CD4-positive, alpha-beta T cell treated with Interleukin-6 at 100 ng/mL for 8 hours (primary cell): ENCODE data around the gene C5.
"Not testable (repeated sequence)": the region's sequence is repeated elsewhere in the genome, so short reads cannot be mapped to it uniquely, and the experiment has no call there.

ENCODE experiments used
- DNase-seq: peaks from one replicate; pipeline ENCODE4 v3.0.0-alpha.2; 2020; ENCODE audit warnings: mixed read lengths, low spot score

The C5 gene

DNA sequence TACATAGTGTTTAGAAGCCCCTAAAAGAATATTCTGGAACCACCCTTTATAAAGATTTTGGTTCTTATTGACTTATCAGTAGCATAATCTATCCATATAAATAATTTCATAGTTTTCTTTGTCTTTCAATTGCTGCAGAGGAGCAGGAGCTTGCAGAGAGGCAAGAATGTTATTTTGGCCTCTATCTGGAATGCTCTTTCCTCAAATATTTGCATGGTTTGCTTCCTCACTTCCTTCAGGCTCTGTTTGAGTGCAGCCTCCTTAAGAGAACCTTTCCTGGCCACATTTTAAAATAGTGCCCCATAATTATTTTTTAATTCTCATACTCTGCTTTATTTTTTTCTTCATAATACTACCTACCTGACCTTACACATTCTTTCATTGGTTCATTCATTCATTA, 1.5 kb downstream of the C5 start:
- DNase-seq = no peak

DNA sequence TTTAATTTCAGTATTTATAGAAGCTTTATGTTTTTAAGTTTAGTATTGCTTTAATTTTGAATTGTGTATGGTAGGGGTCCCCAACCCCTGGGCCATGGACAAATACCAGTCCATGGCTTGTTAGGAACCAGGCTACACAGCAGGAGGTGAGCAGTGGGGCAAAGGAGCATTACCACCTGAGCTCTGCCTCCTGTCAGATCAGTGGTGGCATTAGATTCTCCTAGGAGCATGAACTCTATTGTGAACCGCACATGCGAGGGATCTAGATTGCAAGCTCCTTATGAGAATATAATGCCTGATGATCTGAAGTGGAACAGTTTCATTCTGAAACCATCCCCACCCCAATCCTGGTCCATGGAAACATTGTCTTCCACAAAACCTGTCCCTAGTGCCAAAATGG, 1.9 kb downstream of the C5 start:
- no peak for DNase-seq

- DNase-seq = no peak
Measured at GRCh38 chr9:121038804-121039203, 11.3 kb downstream of the C5 start.

DNA sequence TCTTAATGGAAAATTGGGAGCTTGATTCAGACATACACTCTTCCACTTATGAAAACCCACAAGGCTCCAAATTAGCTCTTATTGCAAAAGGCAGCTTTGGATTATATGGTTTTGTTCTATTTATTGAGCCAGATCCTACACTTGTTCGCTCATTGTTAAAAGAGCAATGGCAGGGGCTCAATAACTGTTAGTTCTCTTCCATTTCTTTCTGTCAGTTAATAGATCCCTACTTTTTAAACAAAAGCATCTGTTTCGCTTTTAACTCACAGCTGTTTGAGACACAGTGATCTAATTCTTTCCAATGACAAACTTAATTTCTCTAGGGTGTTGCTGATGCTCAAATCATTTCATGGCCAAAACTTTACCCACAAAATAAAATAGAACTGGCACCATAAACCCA, 11.7 kb downstream of the C5 start:
- no peak for DNase-seq

DNA sequence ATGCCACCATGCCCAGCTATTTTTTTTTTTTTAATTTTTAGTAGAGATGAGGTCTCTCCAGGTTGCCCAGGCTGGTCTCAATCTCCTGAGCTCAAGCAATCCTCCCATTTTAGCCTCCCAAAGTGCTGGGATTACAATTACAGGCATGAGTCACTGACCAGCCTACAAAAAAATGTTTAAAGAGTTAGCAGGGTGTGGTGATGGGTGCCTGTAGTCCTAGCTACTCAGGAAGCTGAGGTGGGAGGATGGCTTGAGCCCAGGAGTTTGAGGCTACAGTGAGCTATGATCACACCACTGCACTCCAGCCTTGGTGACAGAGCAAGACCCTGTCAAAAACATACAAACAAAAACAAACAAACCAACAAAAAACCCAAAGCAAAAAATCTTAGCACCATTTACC, 14.4 kb downstream of the C5 start:
- not testable (repeated sequence) for DNase-seq

- no peak for DNase-seq
Measured at GRCh38 chr9:121034529-121034928, 15.5 kb downstream of the C5 start.

DNA sequence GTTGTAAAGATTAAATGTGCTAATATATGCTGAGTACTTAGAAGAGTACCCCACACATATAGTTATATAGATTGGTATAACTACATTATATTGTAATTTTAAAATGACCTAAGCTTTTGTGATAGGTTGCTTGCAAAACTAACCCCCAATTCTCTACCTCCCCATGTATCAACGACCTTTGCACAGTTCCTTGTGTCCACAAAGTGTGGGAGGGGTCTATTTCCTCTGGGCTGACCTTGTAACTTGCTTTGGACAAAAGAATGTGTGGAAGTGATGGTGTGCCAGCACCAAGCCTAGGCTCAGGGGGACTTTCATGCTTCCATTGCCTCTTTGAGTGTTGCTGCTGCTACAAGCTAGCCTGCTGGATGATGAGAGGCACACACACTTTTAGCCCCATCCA, 20.6 kb downstream of the C5 start:
- DNase-seq = no peak

DNA sequence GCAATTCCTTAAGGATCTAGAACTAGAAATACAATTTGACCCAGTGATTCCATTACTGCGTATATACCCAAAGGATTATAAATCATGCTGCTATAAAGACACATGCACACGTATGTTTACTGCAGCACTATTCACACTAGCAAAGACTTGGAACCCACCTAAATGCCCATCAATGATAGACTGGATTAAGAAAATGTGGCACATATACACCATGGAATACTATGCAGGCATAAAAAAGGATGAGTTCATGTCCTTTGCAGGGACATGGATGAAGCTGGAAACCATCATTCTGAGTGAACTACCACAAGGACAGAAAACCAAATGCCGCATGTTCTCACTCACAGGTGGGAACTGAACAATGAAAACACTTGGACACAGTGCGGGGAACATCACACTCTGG, 21.8 kb downstream of the C5 start:
- DNase-seq = not testable (repeated sequence)

DNA sequence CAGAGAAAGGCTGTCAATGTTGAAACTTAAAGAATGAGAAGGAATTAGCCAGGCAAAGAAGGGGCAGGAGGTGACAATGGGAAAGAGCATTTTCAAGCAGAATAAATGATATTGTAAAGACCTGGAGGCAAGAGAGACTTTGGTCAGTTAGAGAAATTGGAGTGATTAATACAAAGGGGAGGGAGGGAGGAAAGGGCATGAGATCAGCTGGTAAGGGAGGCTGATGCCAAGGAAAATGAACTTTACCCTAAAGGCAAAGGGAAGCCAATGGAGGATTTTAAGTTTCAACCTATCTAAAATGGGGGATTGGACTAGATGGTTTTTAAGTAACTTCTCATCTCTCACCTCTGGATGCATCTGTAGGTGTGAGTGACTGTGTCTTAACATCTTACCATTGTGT, 23.3 kb downstream of the C5 start:
- no peak for DNase-seq

- DNase-seq = no peak
Measured at GRCh38 chr9:121026260-121026691, 23.8 kb downstream of the C5 start.

DNA sequence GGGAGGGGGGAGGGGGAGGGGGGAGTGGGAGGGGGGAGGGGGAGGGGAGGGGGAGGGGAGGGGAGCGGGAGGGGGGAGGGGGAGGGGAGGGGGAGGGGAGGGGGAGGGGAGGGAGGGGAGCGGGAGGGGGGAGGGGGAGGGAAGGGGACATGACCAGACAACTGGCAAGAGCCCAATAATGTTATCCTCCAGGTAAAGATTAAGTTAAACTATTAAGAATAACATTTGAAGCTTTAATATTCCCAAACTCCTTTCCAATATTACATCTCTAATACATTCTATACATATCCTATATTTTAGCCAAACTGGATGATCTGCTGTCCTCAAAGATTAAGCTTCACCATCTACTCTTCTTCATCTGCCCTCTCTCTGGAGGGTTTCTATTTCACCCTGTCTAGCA, 25.8 kb downstream of the C5 start:
- no peak for DNase-seq

GRCh38 chr9:121023064-121023463, 27.0 kb downstream of the C5 start:
- no peak for DNase-seq

DNA sequence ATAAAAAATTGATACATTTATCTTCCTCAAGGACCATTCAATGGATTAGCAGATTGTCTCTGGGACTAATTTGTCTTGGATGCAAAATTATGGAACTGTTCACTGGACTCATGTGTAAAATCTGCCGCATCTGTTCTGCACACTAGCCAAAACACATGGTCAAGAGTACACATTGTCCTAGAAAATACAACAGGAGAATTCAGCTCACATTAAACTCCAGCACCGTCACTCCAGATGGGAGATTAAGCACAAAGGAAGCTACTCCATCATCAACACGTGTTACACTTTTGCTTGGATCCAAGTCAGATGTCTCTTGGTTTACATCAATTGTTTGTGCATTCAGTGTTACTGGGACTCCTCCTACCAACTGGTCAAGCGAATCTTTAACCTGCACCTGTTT, 28.8 kb downstream of the C5 start:
- DNase-seq = no peak

GRCh38 chr9:121019273-121019672, 30.8 kb downstream of the C5 start:
- DNase-seq = no peak

DNA sequence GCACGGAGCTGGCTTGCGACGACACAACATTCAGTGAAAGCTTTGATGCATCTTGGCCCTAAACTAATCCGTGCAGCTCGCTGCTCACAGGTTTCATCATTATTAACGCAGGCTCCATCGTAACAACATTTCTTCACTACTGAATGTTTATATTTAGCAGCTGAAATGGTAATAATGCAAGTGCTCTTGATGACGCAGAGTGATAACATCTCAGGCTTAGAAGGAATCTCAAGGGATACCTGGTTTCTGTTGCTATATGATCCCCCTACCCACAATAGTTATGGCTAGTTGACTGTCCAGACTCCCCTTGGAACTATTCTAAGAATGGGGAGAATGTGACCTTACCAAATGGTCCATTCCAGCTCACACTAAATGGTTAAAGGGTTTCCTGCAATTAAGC, 36.2 kb downstream of the C5 start:
- DNase-seq = no peak

GRCh38 chr9:121009650-121010049, 40.4 kb downstream of the C5 start:
- no peak for DNase-seq

DNA sequence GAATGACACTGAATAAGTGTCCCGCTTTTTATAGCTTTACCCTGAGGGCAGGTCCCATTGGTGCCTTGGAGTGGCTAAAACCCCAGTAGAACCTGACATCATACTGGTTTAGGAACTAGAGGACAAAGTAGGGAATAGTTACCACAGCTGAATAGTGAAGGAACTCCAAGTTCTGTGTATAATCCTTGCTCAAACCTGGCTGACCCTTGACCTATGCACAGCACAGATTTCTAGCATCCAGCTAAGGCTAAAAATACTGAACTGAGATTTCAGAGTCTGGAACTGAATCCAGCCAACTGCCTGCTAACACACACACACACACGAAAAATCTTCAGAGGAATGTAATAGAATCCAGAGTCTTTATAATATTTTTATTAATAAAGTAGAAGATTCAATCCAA, 50.8 kb downstream of the C5 start:
- DNase-seq = no peak

DNA sequence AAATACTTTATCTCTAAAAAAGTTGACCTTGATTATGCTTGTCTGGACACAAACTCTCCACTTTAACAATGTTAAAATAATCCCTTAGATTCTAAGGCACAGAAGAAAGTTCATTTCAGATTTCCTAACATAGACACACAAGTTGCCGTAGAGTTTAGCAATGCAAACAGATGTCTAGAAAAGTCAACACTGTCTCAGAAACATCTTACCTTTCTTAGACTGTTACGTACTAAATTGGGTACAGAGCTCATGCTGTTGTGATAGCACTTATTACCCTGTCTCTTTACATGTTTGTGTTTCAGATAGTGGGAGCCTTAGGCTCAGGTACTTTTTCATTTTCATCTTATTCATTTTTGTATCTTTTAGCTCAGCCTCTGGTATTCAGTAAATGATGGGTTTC, 52.0 kb downstream of the C5 start:
- no peak for DNase-seq

DNA sequence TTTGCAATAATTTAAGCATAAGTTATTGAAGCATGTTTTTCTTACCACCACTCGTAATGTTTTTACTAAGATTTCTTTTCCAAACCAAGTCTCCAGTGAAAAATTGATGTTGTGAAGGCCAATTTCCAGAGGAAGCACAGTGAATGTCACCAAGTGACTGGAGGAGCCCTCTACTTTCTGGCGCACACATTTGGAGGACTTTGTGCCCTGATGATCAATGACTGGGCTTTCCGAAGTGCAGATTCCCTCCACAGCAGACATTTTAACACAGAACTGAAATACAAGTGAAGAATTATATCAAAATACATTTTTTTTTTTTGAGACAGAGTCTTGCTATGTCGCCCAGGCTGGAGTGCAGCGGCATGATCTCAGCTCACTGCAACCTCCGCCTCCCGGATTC, 52.6 kb downstream of the C5 start:
- DNase-seq = no peak

DNA sequence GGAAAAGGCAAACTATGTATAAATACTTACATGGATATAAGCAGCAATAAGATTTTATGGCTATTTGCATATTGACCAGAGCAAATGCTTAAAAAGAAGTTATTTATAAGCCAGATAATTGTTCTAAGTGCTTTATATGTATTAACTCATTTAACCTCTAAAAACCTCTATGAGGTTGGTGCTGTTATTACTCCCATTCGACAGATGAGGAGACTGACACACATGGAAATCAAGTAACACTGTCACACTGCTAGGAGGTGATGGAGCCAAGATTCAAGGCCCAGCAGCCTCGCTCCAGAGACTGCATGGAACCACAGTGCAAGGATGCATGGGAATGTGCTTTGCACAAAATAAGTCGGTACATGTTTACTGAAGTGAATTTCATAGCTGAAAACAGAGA, 53.7 kb downstream of the C5 start:
- no peak for DNase-seq

- DNase-seq = no peak
Measured at GRCh38 chr9:120989065-120989464, 61.0 kb downstream of the C5 start.

GRCh38 chr9:120985819-120986222, 64.3 kb downstream of the C5 start:
- DNase-seq = no peak

GRCh38 chr9:120983259-120983837, 66.7 kb downstream of the C5 start:
- no peak for DNase-seq

DNA sequence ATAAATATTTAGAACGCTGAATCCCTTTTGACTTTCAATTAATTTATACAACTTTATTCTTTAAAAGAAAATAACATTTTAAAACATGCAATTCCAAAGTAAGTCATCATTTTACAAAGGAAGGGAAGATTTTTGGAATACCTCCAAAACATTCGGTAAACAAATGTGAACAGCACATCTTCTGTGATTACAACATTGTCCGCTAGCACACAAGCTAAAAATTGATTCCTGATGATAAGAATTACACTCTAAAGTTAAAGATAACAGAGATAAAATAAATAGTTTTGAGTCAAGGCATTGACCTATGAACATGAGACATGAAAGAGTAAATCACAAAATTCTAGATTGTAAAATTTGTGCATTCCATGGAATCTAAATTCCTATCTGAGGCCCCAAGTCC, 67.2 kb downstream of the C5 start:
- no peak for DNase-seq

DNA sequence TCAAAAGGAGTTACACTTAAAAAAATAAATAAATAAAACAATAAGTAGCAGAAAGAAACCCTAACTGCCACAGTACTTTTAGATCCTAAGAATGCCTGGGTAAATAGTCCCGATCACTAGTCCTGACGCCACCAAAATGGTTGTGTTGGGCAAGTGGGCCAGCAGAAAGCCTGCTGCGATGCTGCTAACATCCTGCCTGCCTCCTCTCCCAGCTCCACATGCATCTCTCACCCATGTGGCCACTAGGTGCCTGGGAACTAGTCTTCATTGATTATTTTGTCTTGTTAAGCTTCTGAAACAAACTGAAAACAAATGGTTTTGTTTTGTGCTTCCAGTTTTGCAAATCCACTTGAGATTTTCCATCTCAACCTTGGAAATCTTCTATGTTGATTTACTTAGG, 69.1 kb downstream of the C5 start:
- no peak for DNase-seq
